T47D (cell line): ENCODE results near the gene MUC4.
"Not testable (repeated sequence)": the region's sequence is repeated elsewhere in the genome, so short reads cannot be mapped to it uniquely, and the experiment has no call there.

ENCODE experiments used
- DNase-seq, 2 experiments: peaks; one replicate each; pipeline versions ENCODE4 v3.0.0 to v3.0.0-alpha.2; 2011 to 2012; ENCODE audit warnings: low read depth in 1 of 2, low spot score in 1 of 2
- JUND ChIP-seq: IDR thresholded peaks from 2 replicates; pipeline ENCODE4 v1.6.1; 2012; ENCODE audit warnings: low read depth
- in situ Hi-C: cut with HindIII; loops from 2 replicates; pipeline ENCODE4 v1.10.0; 2016; ENCODE audit warnings: low sequenced_read_pairs, low pct_unique_long_range_greater_than_20kb

Gene MUC4

GRCh38 chr3:195813916-195814640 lies 2.3 kb upstream of the MUC4 start:
- no peak for DNase-seq
- in situ Hi-C loops = no loop called here
- no peak for TF ChIP-seq JUND

- in situ Hi-C loops = no loop called here
- no peak for TF ChIP-seq JUND
- no peak for DNase-seq
Observed at GRCh38 chr3:195812366-195812765, 637 bp upstream of the MUC4 start.

- in situ Hi-C loops = no loop called here
- no peak for DNase-seq
- no peak for TF ChIP-seq JUND
Observed at GRCh38 chr3:195810455-195810845, 1.3 kb downstream of the MUC4 start.

- TF ChIP-seq JUND = no peak
- no peak for DNase-seq
- in situ Hi-C loops = no loop called here
Observed at GRCh38 chr3:195809796-195810454, 1.8 kb downstream of the MUC4 start.

GRCh38 chr3:195809291-195809785 lies 2.4 kb downstream of the MUC4 start:
- no peak for DNase-seq
- no peak for TF ChIP-seq JUND
- in situ Hi-C loops = no loop called here

GRCh38 chr3:195808741-195809290 lies 2.9 kb downstream of the MUC4 start:
- in situ Hi-C loops = no loop called here
- DNase-seq = no peak
- TF ChIP-seq JUND = no peak

- in situ Hi-C loops = no loop called here
- no peak for TF ChIP-seq JUND
- DNase-seq = no peak
Observed at GRCh38 chr3:195807681-195808121, 4.0 kb downstream of the MUC4 start.

- TF ChIP-seq JUND = no peak
- in situ Hi-C loops = no loop called here
- DNase-seq = no peak
Observed at GRCh38 chr3:195806916-195807231, 4.9 kb downstream of the MUC4 start.

GRCh38 chr3:195806211-195806915 lies 5.4 kb downstream of the MUC4 start:
- no peak for TF ChIP-seq JUND
- in situ Hi-C loops = no loop called here
- DNase-seq = no peak

- in situ Hi-C loops, DNase-seq: not testable (repeated sequence)
Observed at GRCh38 chr3:195805588-195805987, 6.1 kb downstream of the MUC4 start.

GRCh38 chr3:195805181-195805580 lies 6.5 kb downstream of the MUC4 start:
- DNase-seq = no peak
- no peak for TF ChIP-seq JUND
- in situ Hi-C loops = no loop called here

GRCh38 chr3:195803289-195803908 lies 8.3 kb downstream of the MUC4 start:
- in situ Hi-C loops = no loop called here
- no peak for DNase-seq

More at GRCh38 chr3:195803289-195803908, 8.3 kb downstream of the MUC4 start:
- no peak for TF ChIP-seq JUND
